Tibial artery (tissue), 4 donors: ENCODE results near the gene MSI2.

Source experiments
- DNase-seq, 2 donors: peaks; one replicate each; pipeline ENCODE4 v3.0.0-alpha.2; 2019
- H3K27ac ChIP-seq, 2 donors: fragments of 200-600 bp; sonication (generic) in 1 of 2; 1 replicate in 1 of 2; 2 replicates in 1 of 2; pipeline ENCODE4 v1.5.1; 2018 to 2019; ENCODE audit warnings: mild to moderate bottlenecking in 1 of 2
- H3K27me3 ChIP-seq, 2 donors: fragments of 200-600 bp; sonication (generic) in 1 of 2; one replicate each; pipeline versions ENCODE4 v1.5.1 to v1.6.0; 2016 to 2019
- H3K36me3 ChIP-seq, 3 donors: fragments of 200-600 bp; sonication (generic) in 2 of 3; one replicate each; pipeline ENCODE4 v1.5.1; 2016 to 2019; ENCODE audit warnings: mild to moderate bottlenecking in 2 of 3
- H3K4me1 ChIP-seq, 4 donors: fragments of 200-600 bp; sonication (generic) in 2 of 4; 1 replicate in 3 of 4; 2 replicates in 1 of 4; pipeline ENCODE4 v1.5.1; 2016 to 2019
- H3K4me3 ChIP-seq, 2 donors: fragments of 200-600 bp; sonication (generic) in 1 of 2; 1 replicate in 1 of 2; 2 replicates in 1 of 2; pipeline ENCODE4 v1.5.1; 2018 to 2019; ENCODE audit warnings: mild to moderate bottlenecking in 2 of 2
- H3K9me3 ChIP-seq, 3 donors: fragments of 200-600 bp; sonication (generic) in 1 of 3; one replicate each; pipeline ENCODE4 v1.5.1; 2016 to 2019
- intact Hi-C: fragments of 100-400 bp; cut with DNase I; formaldehyde crosslinking; loops from one replicate; pipeline ENCODE4 v1.15.0; 2023; ENCODE audit warnings: low total_unique reads
- TF ChIP-seq, protein P1 (sequence below), 2 experiments: fragments of 200-600 bp in 1 of 2; fragments of 450-650 bp in 1 of 2; IDR thresholded peaks; one replicate each; pipeline ENCODE4 v1.5.1; 2017 to 2019; ENCODE audit warnings: antibody characterized with exemption in 2 of 2, mild to moderate bottlenecking in 1 of 2, moderate library complexity in 1 of 2

MSI2 gene

DNA sequence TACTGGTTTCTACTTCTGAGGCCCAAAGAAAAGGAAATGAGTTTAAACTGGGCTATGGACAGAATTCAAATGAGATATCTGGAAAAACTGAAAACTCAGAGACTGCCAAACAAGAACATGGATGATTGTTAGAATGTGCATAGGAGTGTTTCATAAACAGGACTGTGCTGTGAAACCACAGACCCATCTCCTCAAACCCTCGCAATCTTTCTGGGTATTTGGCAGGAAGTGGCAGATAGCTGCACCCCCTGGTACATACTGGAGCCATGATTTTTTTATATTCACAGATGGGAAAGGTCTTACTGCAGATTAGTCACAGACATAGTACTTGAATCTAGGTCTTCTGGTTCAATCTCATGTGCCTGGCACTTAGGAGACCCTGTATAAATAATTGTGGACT lies 343.8 kb downstream of the MSI2 start:
- no peak overlapping the region for H3K27ac ChIP-seq
- TF ChIP-seq, protein P1, sequence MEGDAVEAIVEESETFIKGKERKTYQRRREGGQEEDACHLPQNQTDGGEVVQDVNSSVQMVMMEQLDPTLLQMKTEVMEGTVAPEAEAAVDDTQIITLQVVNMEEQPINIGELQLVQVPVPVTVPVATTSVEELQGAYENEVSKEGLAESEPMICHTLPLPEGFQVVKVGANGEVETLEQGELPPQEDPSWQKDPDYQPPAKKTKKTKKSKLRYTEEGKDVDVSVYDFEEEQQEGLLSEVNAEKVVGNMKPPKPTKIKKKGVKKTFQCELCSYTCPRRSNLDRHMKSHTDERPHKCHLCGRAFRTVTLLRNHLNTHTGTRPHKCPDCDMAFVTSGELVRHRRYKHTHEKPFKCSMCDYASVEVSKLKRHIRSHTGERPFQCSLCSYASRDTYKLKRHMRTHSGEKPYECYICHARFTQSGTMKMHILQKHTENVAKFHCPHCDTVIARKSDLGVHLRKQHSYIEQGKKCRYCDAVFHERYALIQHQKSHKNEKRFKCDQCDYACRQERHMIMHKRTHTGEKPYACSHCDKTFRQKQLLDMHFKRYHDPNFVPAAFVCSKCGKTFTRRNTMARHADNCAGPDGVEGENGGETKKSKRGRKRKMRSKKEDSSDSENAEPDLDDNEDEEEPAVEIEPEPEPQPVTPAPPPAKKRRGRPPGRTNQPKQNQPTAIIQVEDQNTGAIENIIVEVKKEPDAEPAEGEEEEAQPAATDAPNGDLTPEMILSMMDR (IDR thresholded peaks at IDR 0.05): no peak
- no peak for DNase-seq

DNA sequence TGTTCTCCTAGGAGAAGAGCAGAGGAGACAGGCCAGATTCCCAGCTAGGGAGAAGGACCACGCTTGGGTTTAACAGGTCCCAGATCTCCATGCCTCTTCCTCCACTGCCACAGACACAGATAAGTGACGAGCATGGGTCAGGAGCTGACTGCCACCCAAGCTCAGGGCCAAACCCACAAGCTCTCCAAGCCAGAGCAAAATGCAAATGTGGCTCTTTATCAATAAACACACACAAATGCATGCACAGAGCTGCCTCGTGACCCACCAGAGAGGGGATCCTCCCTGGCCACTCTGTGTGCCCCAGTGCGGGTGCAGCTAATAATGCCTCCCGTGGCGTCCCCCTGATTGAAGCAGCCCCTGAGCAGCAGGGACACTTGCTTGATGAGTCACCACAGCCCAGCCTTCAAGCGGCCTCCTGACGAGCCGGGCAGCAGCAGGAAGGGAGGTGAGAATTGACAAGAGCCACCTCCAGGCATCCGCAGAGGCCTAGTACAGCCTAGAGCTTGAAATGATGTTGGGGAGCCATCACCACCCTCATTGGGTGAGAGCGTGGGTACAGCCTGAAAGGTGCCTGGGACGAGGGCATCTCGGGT lies 344.9 kb downstream of the MSI2 start:
- Histone ChIP-seq H3K36me3 (no peaks in the 10 kb centered on the region), H3K4me1 (peaks cover 0 to 23% (median 16%) of the 10 kb centered on the region in 4 donors), H3K9me3 (no peaks in the 10 kb centered on the region), H3K4me3 (no peak overlapping the region), H3K27me3 (no peaks in the 10 kb centered on the region), H3K27ac (no peak overlapping the region)
- intact Hi-C loops: no loop called here
- TF ChIP-seq, protein P1 (IDR thresholded peaks at IDR 0.05): no peak
- no peak for DNase-seq

More for the DNA sequence above, 343.8 kb downstream of the MSI2 start:
- Histone ChIP-seq H3K36me3 (no peaks in the 10 kb centered on the region), H3K27me3 (no peaks in the 10 kb centered on the region), H3K4me1 (peaks cover 0 to 15% (median 10%) of the 10 kb centered on the region in 4 donors), H3K9me3 (peaks cover 0 to 5% (median 0%) of the 10 kb centered on the region in 3 donors), H3K4me3 (no peak overlapping the region)
- intact Hi-C loops: no loop called here

DNA sequence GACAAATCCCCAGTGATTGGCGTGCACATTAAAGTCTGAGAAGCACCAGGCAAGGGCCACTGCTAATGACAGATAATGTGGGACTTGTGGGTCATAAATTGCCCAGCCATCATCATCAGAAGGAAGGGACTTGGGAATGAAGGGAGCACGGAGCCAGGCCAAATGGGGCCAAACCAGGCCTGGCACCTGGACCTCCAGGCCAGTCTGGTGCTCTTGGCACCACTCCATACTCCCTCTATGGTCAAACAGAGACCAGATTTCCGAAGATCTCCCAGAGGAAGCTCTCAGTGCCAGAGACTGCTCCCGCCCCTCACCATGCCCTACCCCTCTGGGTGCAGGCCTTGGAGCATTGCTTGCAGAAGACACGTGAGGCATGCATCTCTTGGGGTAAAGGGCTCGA lies 346.6 kb downstream of the MSI2 start:
- Histone ChIP-seq H3K9me3 (no peaks in the 10 kb centered on the region), H3K4me1 (peaks cover 0 to 17% (median 13%) of the 10 kb centered on the region in 4 donors), H3K36me3 (no peaks in the 10 kb centered on the region), H3K27me3 (no peaks in the 10 kb centered on the region), H3K27ac (no peak overlapping the region), H3K4me3 (no peak overlapping the region)
- TF ChIP-seq, protein P1 (IDR thresholded peaks at IDR 0.05): no peak
- no peak for DNase-seq
- intact Hi-C loops: no loop called here

- Histone ChIP-seq H3K9me3 (no peaks in the 10 kb centered on the region), H3K36me3 (no peaks in the 10 kb centered on the region), H3K27me3 (no peaks in the 10 kb centered on the region), H3K4me1 (peaks cover 0 to 17% (median 13%) of the 10 kb centered on the region in 4 donors), H3K27ac (no peak overlapping the region), H3K4me3 (no peak overlapping the region)
- intact Hi-C loops: no loop called here
- TF ChIP-seq, protein P1 (IDR thresholded peaks at IDR 0.05): no peak
- no peak for DNase-seq
Measured at GRCh38 chr17:57603546-57603945, 347.2 kb downstream of the MSI2 start.

GRCh38 chr17:57603978-57604377 lies 347.7 kb downstream of the MSI2 start:
- TF ChIP-seq, protein P1 (IDR thresholded peaks at IDR 0.05): no peak
- Histone ChIP-seq H3K36me3 (no peaks in the 10 kb centered on the region), H3K9me3 (no peaks in the 10 kb centered on the region), H3K4me1 (peaks cover 0 to 20% (median 13%) of the 10 kb centered on the region in 4 donors), H3K4me3 (no peak overlapping the region), H3K27ac (no peak overlapping the region), H3K27me3 (no peaks in the 10 kb centered on the region)
- DNase-seq: no peak
- intact Hi-C loops: no loop called here
